Renal cortical epithelial cell (primary cell): Measurements from ENCODE around the gene RPTOR. TPM values are rescaled to one million over a fixed set of nuclear protein-coding genes. Genes with fewer than 3 reads are reported as not detected.
A peak's percentile ranks its signal among the peaks of the same experiment; 100 is the strongest.

Source experiments
- DNase-seq: peaks from one replicate; pipeline ENCODE4 v3.0.0-alpha.2; 2011; ENCODE audit warnings: low read depth
- total RNA-seq: library from RNA; depleted of rRNA; stranded (reverse); fragments of >200 nt; gene quantifications from 2 replicates; pipeline ENCODE4 v1.2.3, GENCODE V29; 2014

RPTOR gene
- total RNA-seq, 1 donor from 2014 or later: 35.5 TPM

- no peak for DNase-seq
Observed at GRCh38 chr17:80829166-80829813, 284.7 kb downstream of the RPTOR start.

GRCh38 chr17:80830020-80830780 lies 285.6 kb downstream of the RPTOR start:
- DNase-seq: no peak

DNA sequence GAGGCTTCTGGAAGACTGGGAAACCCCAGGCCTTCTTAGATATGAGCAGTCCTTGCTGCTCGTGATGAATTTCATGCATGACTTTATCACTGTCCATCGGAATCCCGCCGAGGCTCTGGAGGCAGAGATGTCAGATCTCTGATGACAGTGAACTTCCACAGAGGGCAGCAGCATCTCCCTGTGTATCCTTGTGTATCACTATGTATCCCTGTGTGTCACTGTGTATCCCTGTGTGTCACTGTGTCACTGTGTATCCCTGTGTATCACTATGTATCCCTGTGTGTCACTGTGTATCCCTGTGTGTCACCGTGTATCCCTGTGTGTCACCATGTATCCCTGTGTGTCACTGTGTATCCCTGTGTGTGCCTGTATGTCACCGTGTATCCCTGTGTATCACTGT lies 286.9 kb downstream of the RPTOR start:
- DNase-seq: no peak

GRCh38 chr17:80832266-80832676 lies 287.6 kb downstream of the RPTOR start:
- peak; percentile 13 for DNase-seq

DNA sequence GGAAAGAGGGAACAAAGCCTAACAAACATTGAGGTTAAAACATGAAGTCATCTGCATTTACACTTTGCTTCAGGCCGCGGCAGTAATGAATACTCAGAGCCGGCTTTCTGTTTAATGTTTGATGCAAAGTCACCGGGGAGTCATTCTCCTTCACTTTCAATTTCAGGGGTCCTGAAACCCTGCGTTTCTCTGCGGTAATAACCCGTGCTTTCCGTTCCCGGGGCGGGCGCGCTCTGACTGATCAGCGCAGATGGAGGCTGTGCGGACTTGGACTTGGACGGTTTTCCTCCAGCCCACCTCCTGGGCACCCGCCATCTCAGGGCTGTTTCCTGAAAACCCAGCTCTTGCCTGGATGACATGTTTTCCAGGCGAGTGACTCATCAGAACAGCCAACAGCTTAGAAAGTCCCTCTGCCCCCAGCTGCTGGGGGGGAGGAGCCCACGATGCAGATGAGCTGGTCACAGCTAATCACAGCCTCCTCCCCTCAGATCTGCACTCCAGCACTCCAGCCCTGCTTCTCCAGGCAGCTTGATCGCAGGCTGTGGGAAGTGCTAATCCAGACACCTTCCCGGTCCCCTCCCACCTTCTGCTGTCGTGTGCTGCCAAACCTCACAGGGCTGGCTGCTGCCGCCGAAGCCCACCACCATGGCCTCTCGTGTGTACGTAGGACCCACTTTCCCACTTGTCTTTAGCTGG lies 288.4 kb downstream of the RPTOR start:
- DNase-seq: peak; percentile 98

DNA sequence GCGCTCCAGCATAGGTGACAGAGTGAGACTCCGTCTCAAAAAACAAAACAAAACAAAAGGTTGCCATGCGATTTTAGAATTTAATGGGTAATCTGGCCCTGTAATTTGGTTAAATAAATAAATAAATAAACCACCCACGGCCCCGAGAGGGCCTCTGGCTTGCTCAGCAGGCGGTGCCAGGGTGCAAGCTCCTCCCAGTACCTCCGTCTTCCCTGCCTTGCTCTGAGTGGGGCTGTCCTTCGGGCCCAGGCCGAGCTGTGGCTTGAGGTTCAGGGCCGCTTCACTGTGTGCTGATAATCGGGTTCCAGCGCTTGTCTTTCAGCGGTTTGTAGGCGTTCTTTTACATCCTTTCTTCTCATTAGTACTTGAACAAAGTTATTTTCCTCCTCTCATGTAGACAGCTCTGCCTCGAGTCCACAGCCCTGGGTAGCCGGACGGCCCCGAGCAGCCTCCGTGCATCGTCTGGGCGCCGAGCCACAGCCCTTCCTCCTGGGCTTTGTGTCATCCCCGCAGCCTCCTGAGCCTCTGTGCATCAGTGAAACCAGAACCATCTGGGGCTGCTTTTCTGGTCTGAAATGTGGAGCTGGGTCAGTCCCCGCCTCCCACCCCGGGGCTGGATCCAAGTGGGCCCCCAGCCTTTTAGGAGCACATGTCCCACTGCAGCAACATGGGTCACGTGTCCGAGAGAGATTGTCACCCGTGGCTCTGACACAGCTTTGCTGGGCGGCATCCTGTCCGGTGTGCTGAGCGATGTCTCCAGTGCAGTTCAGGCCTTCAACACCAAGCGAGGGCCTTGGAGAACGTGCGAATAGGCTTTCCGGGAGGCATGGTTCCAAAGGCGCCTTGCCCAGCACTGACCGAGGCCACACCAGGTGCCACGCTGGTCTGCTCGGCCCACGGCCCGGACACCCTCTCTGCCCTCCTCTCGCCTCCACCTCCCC lies 289.6 kb downstream of the RPTOR start:
- no peak for DNase-seq

DNA sequence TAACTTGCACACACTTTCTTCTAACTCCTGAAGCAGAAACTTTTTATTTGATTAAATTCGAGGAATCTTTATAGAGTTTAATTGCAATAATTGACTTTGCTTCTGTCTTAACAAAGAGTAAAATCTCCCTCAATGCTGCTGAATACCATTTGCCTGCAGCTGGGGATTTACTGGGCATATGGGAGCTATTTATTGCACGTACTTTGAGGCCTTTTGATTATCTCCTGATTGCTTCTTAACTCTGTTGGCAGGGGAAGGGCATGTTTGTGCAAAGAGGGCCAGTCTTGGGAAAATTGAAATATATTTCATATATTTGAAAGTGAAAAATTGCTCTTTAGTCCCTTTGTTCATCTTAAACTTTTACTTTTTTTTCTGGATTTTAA lies 290.2 kb downstream of the RPTOR start:
- no peak for DNase-seq

GRCh38 chr17:80835816-80836657 lies 291.4 kb downstream of the RPTOR start:
- DNase-seq: no peak

- DNase-seq: no peak
Observed at GRCh38 chr17:80836658-80836965, 292.0 kb downstream of the RPTOR start.

GRCh38 chr17:80836971-80837481 lies 292.4 kb downstream of the RPTOR start:
- DNase-seq: no peak

DNA sequence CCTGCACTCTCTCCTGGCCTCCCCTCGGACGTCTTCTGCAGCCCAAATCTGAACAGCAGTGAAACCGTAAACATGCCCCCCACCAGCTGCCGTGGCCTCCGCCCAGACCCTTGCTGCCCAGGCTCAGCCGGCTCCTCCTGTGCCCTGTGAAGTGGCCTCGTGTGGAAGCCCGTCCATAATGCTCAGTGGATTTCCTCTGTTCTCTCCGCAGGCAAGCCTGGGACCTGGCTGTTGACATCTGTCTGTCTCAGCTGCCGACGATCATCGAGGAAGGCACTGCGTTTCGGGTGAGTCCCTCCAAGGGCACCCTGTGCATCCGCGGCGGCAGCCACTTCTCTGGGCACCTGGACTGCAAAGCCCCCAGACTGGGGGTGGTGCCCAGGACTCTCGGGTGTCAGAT lies 293.1 kb downstream of the RPTOR start:
- DNase-seq: no peak

GRCh38 chr17:80838311-80839025 lies 293.8 kb downstream of the RPTOR start:
- no peak for DNase-seq

- no peak for DNase-seq
Observed at GRCh38 chr17:80839026-80839345, 294.3 kb downstream of the RPTOR start.

DNA sequence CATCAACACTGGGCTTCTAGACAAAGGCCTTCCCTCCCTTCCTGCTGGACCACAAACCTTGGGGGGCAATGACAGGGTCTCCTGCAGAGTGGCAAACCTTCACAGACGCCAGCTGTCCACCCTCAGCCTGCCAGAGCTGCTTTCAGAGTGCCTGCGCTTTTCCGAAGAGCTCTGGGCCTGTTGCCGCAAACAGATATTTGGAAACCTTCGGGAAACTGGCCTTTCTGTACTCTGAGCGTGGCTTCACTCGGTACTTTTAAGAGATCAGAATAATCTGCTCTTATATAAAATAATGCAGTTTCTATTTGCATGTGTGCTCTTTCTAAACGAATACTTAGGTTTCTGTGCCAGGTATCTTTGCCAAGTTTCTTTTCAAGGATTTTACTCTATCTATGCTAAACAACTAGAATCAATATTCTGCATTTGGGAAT lies 294.9 kb downstream of the RPTOR start:
- DNase-seq: no peak

DNA sequence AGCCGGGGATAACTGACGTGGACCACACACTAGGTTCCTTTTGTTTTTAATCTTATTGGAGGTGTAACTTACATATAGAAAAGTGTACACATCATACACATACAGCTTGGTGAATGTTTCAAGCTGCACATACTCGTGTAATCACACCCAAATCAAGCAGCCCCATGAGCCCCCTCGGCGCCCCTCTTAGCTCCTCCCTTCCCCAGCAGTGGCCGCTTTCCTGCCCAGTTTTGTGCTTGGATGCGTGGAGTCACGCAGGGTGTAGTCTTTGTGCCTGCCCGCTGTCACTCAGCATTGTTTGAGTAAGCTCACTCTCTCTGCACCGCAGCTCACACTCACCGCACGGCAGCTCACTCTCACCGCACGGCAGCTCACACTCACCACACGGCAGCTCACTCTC lies 295.3 kb downstream of the RPTOR start:
- DNase-seq: no peak

DNA sequence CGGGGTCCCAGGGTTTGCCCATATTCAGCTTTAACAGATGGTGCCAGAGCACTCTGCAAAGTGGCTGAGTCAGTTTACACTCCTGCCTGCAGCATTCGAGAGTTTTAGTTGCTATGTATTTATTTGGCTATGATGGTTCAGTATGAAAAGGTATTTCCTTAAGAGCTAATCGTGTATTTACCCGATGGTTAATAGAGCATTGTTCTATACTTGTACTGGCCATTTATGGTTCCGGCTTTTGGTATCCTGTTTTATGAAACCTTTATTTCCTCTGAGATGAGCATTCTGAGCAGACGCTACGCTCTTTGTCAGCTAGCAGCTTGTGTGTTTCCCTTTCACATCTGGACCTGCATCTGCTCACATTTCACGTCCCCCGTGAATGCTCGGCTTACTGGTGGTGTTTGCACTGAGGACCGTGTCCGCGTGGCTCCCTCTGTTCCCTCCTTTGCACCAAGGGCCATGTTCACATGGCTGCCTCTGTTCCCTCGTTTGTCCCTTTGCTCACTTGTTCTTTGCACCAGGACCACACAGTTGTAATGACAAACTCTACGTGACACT lies 297.9 kb downstream of the RPTOR start:
- DNase-seq: no peak

DNA sequence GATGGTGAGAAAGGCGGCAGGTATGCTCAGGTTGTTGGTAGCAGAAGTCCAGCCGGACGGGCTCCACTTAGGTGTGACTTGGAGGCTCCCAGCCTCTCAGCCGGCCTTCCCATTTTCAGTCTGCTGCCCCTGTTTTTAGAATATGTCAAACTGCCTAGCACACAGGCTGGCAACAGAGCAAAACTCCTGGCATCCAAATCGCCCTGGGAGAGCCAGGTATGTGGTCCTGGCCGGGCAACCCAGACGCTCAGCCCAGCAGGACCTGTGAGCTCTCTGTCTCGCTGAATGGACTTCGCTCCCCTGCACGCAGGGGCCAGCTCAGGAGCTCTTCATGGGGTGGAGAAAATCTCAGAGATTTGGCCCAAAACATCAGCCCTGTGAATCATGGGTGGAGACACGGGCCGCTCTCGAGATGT lies 299.1 kb downstream of the RPTOR start:
- DNase-seq: no peak

- no peak for DNase-seq
Observed at GRCh38 chr17:80844418-80844990, 299.9 kb downstream of the RPTOR start.

DNA sequence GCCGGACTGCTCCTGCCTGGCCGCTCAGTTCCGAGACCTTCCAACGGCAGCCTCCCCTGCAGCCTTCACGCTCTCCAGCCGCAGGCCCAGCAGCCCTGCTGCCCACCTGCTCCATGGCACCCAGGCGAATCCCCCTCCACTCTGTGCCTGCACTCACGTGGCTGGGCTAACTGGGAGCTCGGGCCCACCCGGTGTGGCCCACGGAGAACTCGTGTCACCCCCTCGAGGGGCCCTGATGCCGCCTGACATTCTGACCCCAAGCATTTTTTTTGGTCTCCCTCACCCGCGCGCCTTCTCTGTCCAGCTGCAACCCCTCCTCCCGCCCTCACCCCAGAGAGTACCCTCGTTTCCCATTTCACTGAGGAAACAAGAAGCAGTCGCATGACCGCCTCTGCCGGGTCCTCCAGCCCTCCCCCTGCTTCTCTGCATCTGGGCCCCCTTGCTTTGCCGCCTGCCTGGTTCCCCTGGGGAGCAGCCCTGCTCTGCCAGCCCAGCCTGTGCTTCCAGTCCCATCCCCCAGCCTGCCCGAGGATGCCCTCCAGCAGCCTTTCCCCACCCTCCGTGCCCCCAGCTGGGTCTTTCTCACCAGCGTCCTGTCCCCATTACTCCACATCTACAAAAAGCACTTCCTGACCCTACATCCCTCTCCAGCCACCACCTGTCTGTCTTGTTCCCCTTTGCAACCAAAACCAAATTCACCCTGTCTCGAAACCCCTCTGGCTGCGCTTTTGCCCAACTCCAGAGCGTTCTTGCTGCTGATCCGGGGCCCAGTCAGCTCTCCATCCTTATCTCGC lies 300.6 kb downstream of the RPTOR start:
- no peak for DNase-seq
